ENCODE results near the gene ATXN2. TPM values are rescaled to one million over a fixed set of nuclear protein-coding genes. Genes with fewer than 3 reads are reported as not detected.

The ATXN2 gene
- total RNA-seq, 4 donors from 2014 or later = 20.3 to 42.9 (median 25.9) TPM

DNA sequence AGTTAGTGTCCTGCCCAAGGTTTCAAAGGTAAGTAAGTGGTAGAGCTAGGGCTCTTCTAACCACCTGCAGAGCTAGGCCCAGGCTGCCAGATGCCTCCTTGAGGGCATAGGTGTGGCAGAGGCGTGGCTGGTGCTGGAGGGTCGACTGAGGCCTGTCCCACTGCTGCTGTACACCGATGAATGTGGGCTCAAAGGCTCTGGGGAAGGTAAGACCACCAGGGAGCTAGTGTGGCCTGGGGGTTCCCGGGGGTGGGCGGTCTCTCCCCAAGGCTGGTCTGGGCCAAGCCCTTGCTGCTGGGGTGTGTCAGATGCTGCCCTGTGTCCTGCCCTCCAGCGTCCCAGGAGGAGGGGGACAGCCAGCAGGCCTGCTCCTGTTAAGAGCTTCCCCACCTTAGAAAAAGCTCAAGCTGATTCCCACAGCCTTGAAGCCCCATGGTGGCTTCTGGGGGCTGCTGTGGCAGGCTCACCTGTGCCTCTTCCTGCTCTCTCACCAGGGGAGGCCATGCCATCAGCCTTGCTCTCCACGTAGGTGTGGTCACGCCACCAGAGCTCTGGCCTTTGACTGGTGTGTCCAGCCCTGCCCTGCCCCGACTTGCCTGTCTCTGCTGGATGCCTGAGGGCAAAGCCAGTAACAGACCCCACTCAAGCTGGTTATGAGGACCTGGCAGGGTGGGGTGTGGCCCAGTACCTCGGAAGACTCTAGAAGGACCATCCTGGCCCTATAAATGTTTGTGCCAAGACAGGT, 156.6 kb downstream of the ATXN2 start:
- no peak overlapping the region for H3K4me3 ChIP-seq (ENCODE audit: low read depth, poor library complexity, severe bottlenecking)
- DNase-seq (ENCODE audit: low spot score in 2 of 2) = peak in 1 of 2 donors; percentile 80
- 75 to 84% methylated on average over 5 to 9 of the region's 10 CpGs for WGBS, 2 donors
- intact Hi-C loops (cut with DNase I; ENCODE audit: low total_unique reads) = no loop called here
- TF ChIP-seq, protein P1, sequence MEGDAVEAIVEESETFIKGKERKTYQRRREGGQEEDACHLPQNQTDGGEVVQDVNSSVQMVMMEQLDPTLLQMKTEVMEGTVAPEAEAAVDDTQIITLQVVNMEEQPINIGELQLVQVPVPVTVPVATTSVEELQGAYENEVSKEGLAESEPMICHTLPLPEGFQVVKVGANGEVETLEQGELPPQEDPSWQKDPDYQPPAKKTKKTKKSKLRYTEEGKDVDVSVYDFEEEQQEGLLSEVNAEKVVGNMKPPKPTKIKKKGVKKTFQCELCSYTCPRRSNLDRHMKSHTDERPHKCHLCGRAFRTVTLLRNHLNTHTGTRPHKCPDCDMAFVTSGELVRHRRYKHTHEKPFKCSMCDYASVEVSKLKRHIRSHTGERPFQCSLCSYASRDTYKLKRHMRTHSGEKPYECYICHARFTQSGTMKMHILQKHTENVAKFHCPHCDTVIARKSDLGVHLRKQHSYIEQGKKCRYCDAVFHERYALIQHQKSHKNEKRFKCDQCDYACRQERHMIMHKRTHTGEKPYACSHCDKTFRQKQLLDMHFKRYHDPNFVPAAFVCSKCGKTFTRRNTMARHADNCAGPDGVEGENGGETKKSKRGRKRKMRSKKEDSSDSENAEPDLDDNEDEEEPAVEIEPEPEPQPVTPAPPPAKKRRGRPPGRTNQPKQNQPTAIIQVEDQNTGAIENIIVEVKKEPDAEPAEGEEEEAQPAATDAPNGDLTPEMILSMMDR (IDR thresholded peaks at IDR 0.05) = no peak
- TF ChIP-seq POLR2A (IDR thresholded peaks at IDR 0.05) = no peak

DNA sequence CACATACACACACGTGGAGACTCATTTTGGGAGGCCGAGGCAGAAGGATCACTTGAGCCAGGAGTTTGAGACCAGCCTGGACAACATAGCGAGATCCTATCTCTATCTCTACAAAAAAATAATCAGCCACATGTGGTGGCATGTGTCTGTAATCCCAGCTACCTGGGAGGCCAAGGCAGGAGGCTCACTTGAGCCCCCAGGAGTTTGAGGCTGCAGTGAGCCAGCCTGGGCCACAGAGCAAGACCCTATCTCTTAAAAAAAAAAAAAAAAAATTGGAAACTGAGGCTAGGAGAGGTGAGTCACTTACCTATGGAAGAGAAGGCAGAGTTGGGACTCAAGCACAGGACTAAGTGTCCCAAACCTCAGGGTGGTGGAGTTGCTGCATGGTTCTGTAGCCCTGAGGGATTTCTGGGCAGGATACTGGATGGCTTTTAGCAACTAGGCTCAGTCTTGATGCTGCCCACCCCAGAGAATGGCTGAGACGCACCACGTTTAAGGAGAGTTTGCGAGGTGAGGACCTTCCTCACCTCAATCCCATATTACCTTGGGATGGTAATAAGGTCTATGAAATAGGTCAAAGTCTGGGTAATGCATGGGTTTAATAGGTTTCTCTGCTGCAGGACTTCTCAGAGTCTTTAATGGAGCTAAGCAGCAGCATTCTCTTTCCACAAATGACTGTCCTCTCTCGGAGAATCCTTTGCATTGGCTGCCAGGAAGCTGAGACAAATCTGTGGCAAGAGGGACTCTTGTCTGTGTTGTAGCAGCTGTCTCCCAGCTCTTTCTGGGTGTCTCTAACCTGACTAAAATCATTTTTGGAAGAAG, 157.8 kb downstream of the ATXN2 start:
- intact Hi-C loops (cut with DNase I; ENCODE audit: low total_unique reads) = no loop called here
- 86 to 90% methylated on average over 7 of the region's 7 CpGs for WGBS, 2 donors
- TF ChIP-seq POLR2A (IDR thresholded peaks at IDR 0.05) = no peak
- TF ChIP-seq, protein P1 (IDR thresholded peaks at IDR 0.05) = no peak
- DNase-seq (ENCODE audit: low spot score in 2 of 2) = peak in 1 of 2 donors; percentile 37
- no peak overlapping the region for H3K4me3 ChIP-seq (ENCODE audit: low read depth, poor library complexity, severe bottlenecking)

DNA sequence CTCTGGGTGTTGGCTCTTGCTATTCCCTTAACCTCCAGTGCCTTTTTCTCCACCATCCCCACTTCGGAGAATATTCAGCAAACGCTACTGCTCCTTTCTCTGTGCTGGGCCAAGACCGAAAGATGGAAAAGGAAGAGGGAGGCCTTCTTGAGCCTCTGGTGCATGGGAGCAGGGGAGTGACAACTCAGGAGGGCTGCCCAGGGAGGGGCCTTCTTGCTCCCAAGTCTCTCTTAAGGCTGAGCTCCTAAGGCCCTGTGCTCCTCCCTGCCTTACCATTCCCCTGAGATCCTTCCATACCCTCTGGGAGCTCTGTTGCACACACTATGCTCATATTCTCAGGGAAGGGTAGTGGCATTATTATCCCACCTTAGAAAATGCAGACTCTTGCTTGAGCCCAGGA, 158.5 kb downstream of the ATXN2 start:
- TF ChIP-seq, protein P1 (IDR thresholded peaks at IDR 0.05) = no peak
- no peak for TF ChIP-seq POLR2A (IDR thresholded peaks at IDR 0.05)
- WGBS, 2 donors = 78% methylated on average over 3 of the region's 3 CpGs
- no peak overlapping the region for H3K4me3 ChIP-seq (ENCODE audit: low read depth, poor library complexity, severe bottlenecking)
- peak in 1 of 2 donors; percentile 70 for DNase-seq (ENCODE audit: low spot score in 2 of 2)
- intact Hi-C loops (cut with DNase I; ENCODE audit: low total_unique reads) = no loop called here

DNA sequence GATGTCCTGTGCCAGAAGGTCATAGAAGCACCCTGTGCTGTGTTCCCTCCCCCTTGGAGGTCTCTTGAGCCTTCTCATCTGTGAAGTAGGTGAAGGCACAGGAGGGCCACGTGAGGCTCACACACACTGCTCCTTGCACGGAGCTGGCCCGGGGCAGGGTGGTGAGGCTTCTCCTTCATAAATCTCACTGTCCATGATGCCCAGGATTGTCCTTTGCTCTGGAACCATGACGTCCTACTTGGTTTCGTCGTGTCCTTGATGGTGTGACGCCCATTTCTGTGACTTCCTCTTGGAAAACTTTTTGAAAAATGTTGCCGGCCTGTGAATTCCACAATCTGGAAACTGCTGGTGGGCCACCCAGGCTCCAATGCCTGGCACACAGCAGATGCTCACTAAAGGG, 159.0 kb downstream of the ATXN2 start:
- no peak overlapping the region for H3K4me3 ChIP-seq (ENCODE audit: low read depth, poor library complexity, severe bottlenecking)
- 67 to 68% methylated on average over 8 of the region's 8 CpGs for WGBS, 2 donors
- TF ChIP-seq POLR2A (IDR thresholded peaks at IDR 0.05) = no peak
- TF ChIP-seq, protein P1 (IDR thresholded peaks at IDR 0.05) = no peak
- intact Hi-C loops (cut with DNase I; ENCODE audit: low total_unique reads) = no loop called here
- DNase-seq (ENCODE audit: low spot score in 2 of 2) = peak in 1 of 2 donors; percentile 82

DNA sequence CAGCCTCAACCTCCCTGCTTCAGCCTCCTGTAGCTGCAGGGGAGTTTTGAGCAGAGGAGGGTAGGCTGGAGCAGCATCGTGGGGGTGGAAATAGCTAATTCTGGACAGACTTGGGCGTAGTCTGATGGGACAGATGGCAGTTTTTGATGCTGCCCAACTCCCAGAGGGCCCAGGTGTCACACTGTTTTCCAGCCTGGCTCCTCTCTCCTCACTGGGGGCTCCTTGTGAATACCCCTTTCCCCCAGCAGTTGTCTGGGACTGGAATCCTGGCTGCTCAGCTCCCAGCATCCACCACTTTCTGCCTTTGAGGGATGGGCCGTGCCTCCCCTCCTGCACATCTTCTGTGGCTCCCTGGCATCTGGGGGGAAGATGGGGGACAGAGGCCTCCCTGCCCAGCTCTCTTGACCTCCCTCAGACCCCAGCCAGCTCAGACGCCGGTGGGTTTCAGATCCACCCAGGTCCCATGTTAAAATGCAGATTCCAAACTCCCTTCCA, 159.4 kb downstream of the ATXN2 start:
- whole genome bisulfite sequencing, 2 donors = 72 to 90% methylated on average over 5 of the region's 5 CpGs
- intact Hi-C loops (cut with DNase I; ENCODE audit: low total_unique reads) = no loop called here
- TF ChIP-seq, protein P1 (IDR thresholded peaks at IDR 0.05) = no peak
- TF ChIP-seq POLR2A (IDR thresholded peaks at IDR 0.05) = no peak
- DNase-seq (ENCODE audit: low spot score in 2 of 2) = no peak
- H3K4me3 ChIP-seq (ENCODE audit: low read depth, poor library complexity, severe bottlenecking) = no peak overlapping the region
